ENCODE results near the gene GALK2. TPM values are rescaled to one million over a fixed set of nuclear protein-coding genes. Genes with fewer than 3 reads are reported as not detected.

The GALK2 gene
- total RNA-seq, 1 experiment from 2014 or later: 27.0 TPM

DNA sequence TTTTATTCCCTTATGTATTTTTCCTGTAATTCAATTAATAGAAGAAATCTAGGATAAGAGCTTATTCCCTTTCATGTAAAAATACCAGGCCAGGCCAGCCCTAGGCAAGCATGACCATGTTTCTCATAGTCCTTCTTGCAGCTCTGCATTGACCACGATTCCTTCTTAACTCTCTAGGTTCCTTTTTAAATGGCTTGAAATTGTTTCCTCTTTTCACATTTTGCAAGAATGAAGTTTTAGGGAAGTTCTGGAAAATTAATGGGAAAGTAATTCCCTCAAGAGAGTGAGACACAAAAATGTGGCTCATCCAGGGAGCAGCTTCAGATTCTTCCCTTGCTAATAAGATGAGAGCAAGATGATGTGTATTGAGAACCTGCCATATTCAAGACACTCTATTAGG lies 136.5 kb downstream of the GALK2 start:
- Histone ChIP-seq H3K9me3 (ENCODE audit: low read length) (no peaks in the 10 kb centered on the region), H3K9me2 (replicated peaks; ENCODE audit: insufficient read depth, low read length) (no peaks in the 10 kb centered on the region)
- no peak for DNase-seq

DNA sequence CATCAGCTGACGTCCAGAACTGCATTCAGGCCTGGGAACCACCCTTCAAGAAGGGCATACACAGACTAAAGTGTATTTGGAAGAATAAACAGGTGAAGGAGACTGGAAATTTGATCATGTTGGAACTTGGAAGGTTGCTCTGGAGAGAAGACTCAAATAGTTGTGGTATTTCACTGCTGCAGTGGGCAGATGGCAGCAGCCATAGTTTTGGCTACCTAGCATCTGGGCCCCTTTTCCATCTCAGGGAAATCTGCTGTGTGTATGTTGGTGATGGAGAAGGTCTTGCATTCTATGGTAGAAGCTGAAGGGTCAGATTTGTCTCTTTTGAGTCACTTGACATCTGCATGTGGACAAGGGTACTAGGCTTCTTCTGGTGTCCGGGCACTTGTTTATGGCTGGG lies 138.6 kb downstream of the GALK2 start:
- H4K20me1 ChIP-seq (ENCODE audit: insufficient read depth, low read depth, low read length): no peaks in the 10 kb centered on the region
- H3K4me1 ChIP-seq (ENCODE audit: low read length): peaks cover 7% of the 10 kb centered on the region
- no peak overlapping the region for H3K4me2 ChIP-seq (ENCODE audit: low read depth, low read length, poor library complexity, severe bottlenecking)
- H3K27ac ChIP-seq (ENCODE audit: low read length): no peak overlapping the region
- no peaks in the 10 kb centered on the region for H3K9me2 ChIP-seq (replicated peaks; ENCODE audit: insufficient read depth, low read length)
- H3K27me3 ChIP-seq (ENCODE audit: low read length): no peaks in the 10 kb centered on the region
- H3K9me3 ChIP-seq (ENCODE audit: low read length): no peaks in the 10 kb centered on the region
- DNase-seq: no peak
- no peak overlapping the region for H3K9ac ChIP-seq (ENCODE audit: low read length)
- H3K4me3 ChIP-seq (ENCODE audit: low read length): no peak overlapping the region
- H3K36me3 ChIP-seq (ENCODE audit: insufficient read depth, low read length): no peaks in the 10 kb centered on the region
- H2AFZ ChIP-seq (ENCODE audit: low read length): no peak overlapping the region
- H3K79me2 ChIP-seq (ENCODE audit: low read length): 0 out of 2 replicates have a peak, but pooled peaks cover 2% of the 10 kb centered on the region

More for the DNA sequence above, 136.5 kb downstream of the GALK2 start:
- Histone ChIP-seq H3K9ac (ENCODE audit: low read length) (no peak overlapping the region), H3K4me2 (ENCODE audit: low read depth, low read length, poor library complexity, severe bottlenecking) (no peak overlapping the region), H3K27me3 (ENCODE audit: low read length) (no peaks in the 10 kb centered on the region), H3K27ac (ENCODE audit: low read length) (no peak overlapping the region), H3K4me1 (ENCODE audit: low read length) (peaks cover 7% of the 10 kb centered on the region), H3K36me3 (ENCODE audit: insufficient read depth, low read length) (no peaks in the 10 kb centered on the region), H3K4me3 (ENCODE audit: low read length) (no peak overlapping the region), H2AFZ (ENCODE audit: low read length) (no peak overlapping the region), H4K20me1 (ENCODE audit: insufficient read depth, low read depth, low read length) (no peaks in the 10 kb centered on the region), H3K79me2 (ENCODE audit: low read length) (peaks cover 2% of the 10 kb centered on the region; the same call in 1 of the 2 replicates)

DNA sequence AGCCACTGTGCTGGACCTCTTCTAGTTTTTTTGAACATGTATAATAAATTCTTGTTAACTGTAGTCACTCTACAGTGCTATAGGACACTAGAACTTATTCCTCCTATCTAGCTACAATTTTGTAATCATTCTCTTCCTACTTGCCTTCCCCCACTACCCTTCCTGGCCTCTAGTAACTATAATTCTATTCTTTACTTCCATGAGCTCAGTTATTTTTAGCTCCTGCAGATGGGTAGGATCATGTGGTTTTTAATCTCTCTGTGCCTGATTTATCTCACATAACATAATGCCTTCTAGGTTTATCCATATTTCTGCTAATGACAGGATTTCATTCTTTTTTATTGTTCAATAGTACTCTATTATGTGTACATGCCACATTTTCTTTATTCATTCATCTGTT lies 139.8 kb downstream of the GALK2 start:
- DNase-seq: no peak
- no peak overlapping the region for H3K4me3 ChIP-seq (ENCODE audit: low read length)

DNA sequence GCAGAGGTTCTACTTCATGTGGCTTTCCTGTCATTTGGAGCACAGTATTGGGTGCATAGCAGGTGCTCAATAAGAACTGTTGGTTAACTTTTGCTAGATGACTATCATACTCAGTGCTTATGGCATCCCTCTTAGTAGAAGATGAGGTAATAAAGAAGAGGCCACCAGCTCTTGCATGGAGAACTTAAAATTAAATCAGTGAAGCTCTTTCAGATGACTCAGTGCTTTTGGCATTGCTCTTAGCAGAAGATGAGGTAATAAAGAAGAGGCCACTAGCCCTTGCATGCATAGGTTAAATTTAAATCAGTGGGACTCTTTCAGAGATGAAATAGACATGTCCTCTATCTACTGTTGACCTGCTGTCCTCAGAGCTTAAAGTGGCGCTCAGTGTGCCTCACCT lies 143.6 kb downstream of the GALK2 start:
- no peaks in the 10 kb centered on the region for H4K20me1 ChIP-seq (ENCODE audit: insufficient read depth, low read depth, low read length)
- H3K4me1 ChIP-seq (ENCODE audit: low read length): peaks cover 7% of the 10 kb centered on the region
- H3K4me2 ChIP-seq (ENCODE audit: low read depth, low read length, poor library complexity, severe bottlenecking): no peak overlapping the region
- H3K4me3 ChIP-seq (ENCODE audit: low read length): no peak overlapping the region
- no peaks in the 10 kb centered on the region for H3K9me2 ChIP-seq (replicated peaks; ENCODE audit: insufficient read depth, low read length)
- H3K27me3 ChIP-seq (ENCODE audit: low read length): no peaks in the 10 kb centered on the region
- no peak overlapping the region for H2AFZ ChIP-seq (ENCODE audit: low read length)
- no peak overlapping the region for H3K9ac ChIP-seq (ENCODE audit: low read length)
- H3K79me2 ChIP-seq (ENCODE audit: low read length): 0 out of 2 replicates have a peak, but pooled peaks cover 2% of the 10 kb centered on the region
- no peak for DNase-seq
- no peak overlapping the region for H3K27ac ChIP-seq (ENCODE audit: low read length)
- H3K36me3 ChIP-seq (ENCODE audit: insufficient read depth, low read length): no peaks in the 10 kb centered on the region
- no peaks in the 10 kb centered on the region for H3K9me3 ChIP-seq (ENCODE audit: low read length)

More for the DNA sequence above, 139.8 kb downstream of the GALK2 start:
- H3K4me1 ChIP-seq (ENCODE audit: low read length): peaks cover 7% of the 10 kb centered on the region
- no peak overlapping the region for H2AFZ ChIP-seq (ENCODE audit: low read length)
- no peaks in the 10 kb centered on the region for H4K20me1 ChIP-seq (ENCODE audit: insufficient read depth, low read depth, low read length)
- no peaks in the 10 kb centered on the region for H3K36me3 ChIP-seq (ENCODE audit: insufficient read depth, low read length)
- H3K9me3 ChIP-seq (ENCODE audit: low read length): no peaks in the 10 kb centered on the region
- no peaks in the 10 kb centered on the region for H3K27me3 ChIP-seq (ENCODE audit: low read length)
- H3K27ac ChIP-seq (ENCODE audit: low read length): no peak overlapping the region
- no peak overlapping the region for H3K9ac ChIP-seq (ENCODE audit: low read length)
- H3K9me2 ChIP-seq (replicated peaks; ENCODE audit: insufficient read depth, low read length): no peaks in the 10 kb centered on the region
- 0 out of 2 replicates have a peak, but pooled peaks cover 2% of the 10 kb centered on the region for H3K79me2 ChIP-seq (ENCODE audit: low read length)
- H3K4me2 ChIP-seq (ENCODE audit: low read depth, low read length, poor library complexity, severe bottlenecking): no peak overlapping the region

DNA sequence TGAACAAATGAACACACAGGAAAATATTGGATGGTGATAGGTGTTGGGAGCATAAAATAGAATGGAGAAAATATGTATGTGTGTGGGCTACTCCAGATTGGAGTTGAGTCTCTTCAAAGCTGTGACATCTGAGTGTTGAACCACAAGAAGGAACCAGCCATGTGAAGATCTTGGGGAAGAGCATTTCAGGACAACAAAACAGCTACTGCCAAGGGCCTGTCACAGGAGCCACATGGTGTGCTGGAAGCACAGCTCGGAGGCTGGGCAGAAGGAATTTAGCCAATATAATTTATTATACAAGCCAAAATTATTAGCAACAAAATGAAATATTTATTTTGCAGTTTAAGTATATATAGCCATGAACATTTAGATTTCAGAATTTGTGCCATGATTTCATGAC lies 144.7 kb downstream of the GALK2 start:
- H3K4me3 ChIP-seq (ENCODE audit: low read length): no peak overlapping the region
- no peaks in the 10 kb centered on the region for H3K27me3 ChIP-seq (ENCODE audit: low read length)
- H4K20me1 ChIP-seq (ENCODE audit: insufficient read depth, low read depth, low read length): no peaks in the 10 kb centered on the region
- H3K79me2 ChIP-seq (ENCODE audit: low read length): 0 out of 2 replicates have a peak, but pooled peaks cover 2% of the 10 kb centered on the region
- no peak overlapping the region for H3K4me2 ChIP-seq (ENCODE audit: low read depth, low read length, poor library complexity, severe bottlenecking)
- no peak overlapping the region for H3K9ac ChIP-seq (ENCODE audit: low read length)
- no peak for DNase-seq
- H3K27ac ChIP-seq (ENCODE audit: low read length): no peak overlapping the region
- no peaks in the 10 kb centered on the region for H3K9me3 ChIP-seq (ENCODE audit: low read length)
- H2AFZ ChIP-seq (ENCODE audit: low read length): no peak overlapping the region
- H3K9me2 ChIP-seq (replicated peaks; ENCODE audit: insufficient read depth, low read length): no peaks in the 10 kb centered on the region
- H3K36me3 ChIP-seq (ENCODE audit: insufficient read depth, low read length): no peaks in the 10 kb centered on the region
- peaks cover 7% of the 10 kb centered on the region for H3K4me1 ChIP-seq (ENCODE audit: low read length)

DNA sequence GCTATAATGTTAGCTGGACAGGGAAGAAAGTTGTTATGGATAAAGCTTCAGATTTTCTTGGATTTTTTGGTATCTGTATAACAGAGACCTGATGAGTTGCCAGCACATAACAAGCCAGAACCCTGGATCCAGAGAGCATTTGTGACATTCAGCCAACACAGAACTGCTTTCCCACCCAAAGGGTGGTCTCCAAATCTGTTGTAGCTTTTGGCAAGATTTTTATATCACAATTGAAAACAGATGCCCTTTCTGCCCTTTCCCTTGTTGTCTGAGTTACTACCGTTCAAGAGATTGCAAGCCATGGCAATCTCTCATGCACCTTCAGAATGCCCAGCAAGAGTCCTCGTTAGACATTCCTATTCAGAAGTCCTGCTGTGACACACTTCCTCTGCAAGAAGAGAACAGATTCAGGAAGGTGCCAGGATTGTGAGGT lies 145.4 kb downstream of the GALK2 start:
- H3K36me3 ChIP-seq (ENCODE audit: insufficient read depth, low read length): no peaks in the 10 kb centered on the region
- no peak overlapping the region for H3K4me3 ChIP-seq (ENCODE audit: low read length)
- no peaks in the 10 kb centered on the region for H4K20me1 ChIP-seq (ENCODE audit: insufficient read depth, low read depth, low read length)
- 0 out of 2 replicates have a peak, but pooled peaks cover 2% of the 10 kb centered on the region for H3K4me1 ChIP-seq (ENCODE audit: low read length)
- DNase-seq: no peak
- H3K27me3 ChIP-seq (ENCODE audit: low read length): no peaks in the 10 kb centered on the region
- no peaks in the 10 kb centered on the region for H3K79me2 ChIP-seq (ENCODE audit: low read length)
- no peak overlapping the region for H3K27ac ChIP-seq (ENCODE audit: low read length)
- no peaks in the 10 kb centered on the region for H3K9me3 ChIP-seq (ENCODE audit: low read length)
- H3K9ac ChIP-seq (ENCODE audit: low read length): no peak overlapping the region
- H2AFZ ChIP-seq (ENCODE audit: low read length): no peak overlapping the region
- H3K4me2 ChIP-seq (ENCODE audit: low read depth, low read length, poor library complexity, severe bottlenecking): no peak overlapping the region
- H3K9me2 ChIP-seq (replicated peaks; ENCODE audit: insufficient read depth, low read length): no peaks in the 10 kb centered on the region

DNA sequence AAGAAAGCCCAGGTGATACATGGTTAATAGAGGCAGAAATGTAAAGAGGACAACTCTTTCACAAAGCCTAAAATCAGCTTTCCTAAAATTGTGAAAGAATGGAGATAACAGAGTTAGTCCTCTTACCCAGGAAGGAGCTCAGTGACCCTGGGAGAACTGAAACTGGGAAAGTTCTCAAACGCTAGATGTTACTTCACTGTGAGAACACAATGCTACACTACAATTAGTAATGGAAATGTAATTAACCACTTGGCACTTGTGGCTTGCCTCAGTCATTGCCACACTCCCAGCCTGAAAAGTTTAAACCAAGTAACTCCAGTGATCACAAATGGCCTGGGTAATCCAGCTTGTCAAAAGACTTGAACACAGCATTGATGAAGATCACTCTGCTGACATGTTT lies 150.3 kb downstream of the GALK2 start:
- no peaks in the 10 kb centered on the region for H3K36me3 ChIP-seq (ENCODE audit: insufficient read depth, low read length)
- no peak overlapping the region for H3K4me2 ChIP-seq (ENCODE audit: low read depth, low read length, poor library complexity, severe bottlenecking)
- H3K27me3 ChIP-seq (ENCODE audit: low read length): no peaks in the 10 kb centered on the region
- no peaks in the 10 kb centered on the region for H3K9me2 ChIP-seq (replicated peaks; ENCODE audit: insufficient read depth, low read length)
- H3K9ac ChIP-seq (ENCODE audit: low read length): no peak overlapping the region
- H3K4me3 ChIP-seq (ENCODE audit: low read length): no peak overlapping the region
- H3K9me3 ChIP-seq (ENCODE audit: low read length): no peaks in the 10 kb centered on the region
- no peaks in the 10 kb centered on the region for H3K79me2 ChIP-seq (ENCODE audit: low read length)
- no peak overlapping the region for H2AFZ ChIP-seq (ENCODE audit: low read length)
- no peak overlapping the region for H3K27ac ChIP-seq (ENCODE audit: low read length)
- no peaks in the 10 kb centered on the region for H3K4me1 ChIP-seq (ENCODE audit: low read length)
- H4K20me1 ChIP-seq (ENCODE audit: insufficient read depth, low read depth, low read length): no peaks in the 10 kb centered on the region
- no peak for DNase-seq

DNA sequence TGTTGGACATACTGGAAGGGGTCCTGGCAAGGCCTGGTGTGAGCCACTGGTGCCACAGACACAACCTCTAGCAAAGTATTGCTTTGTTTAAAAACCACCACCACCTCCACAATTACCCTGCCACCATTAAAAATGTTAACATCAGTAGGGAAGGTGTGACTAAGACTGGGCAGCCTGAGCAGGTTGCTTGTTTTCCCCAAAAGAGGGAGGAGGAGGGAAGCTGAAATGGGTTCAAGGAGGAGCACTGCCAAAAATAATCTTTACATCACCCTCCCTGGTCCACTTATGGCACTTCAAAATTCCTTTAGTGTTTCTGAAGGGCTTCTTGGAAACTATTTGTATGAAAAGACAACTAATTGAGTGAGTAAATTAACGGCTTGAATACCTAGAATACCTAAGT lies 153.2 kb downstream of the GALK2 start:
- Histone ChIP-seq H3K9me3 (ENCODE audit: low read length) (no peaks in the 10 kb centered on the region), H3K27me3 (ENCODE audit: low read length) (no peaks in the 10 kb centered on the region), H3K79me2 (ENCODE audit: low read length) (no peaks in the 10 kb centered on the region), H3K4me1 (ENCODE audit: low read length) (no peaks in the 10 kb centered on the region), H3K9me2 (replicated peaks; ENCODE audit: insufficient read depth, low read length) (no peaks in the 10 kb centered on the region), H3K36me3 (ENCODE audit: insufficient read depth, low read length) (no peaks in the 10 kb centered on the region), H3K27ac (ENCODE audit: low read length) (no peak overlapping the region), H3K9ac (ENCODE audit: low read length) (no peak overlapping the region), H2AFZ (ENCODE audit: low read length) (no peak overlapping the region), H3K4me3 (ENCODE audit: low read length) (no peak overlapping the region), H4K20me1 (ENCODE audit: insufficient read depth, low read depth, low read length) (no peaks in the 10 kb centered on the region), H3K4me2 (ENCODE audit: low read depth, low read length, poor library complexity, severe bottlenecking) (no peak overlapping the region)
- DNase-seq: no peak

DNA sequence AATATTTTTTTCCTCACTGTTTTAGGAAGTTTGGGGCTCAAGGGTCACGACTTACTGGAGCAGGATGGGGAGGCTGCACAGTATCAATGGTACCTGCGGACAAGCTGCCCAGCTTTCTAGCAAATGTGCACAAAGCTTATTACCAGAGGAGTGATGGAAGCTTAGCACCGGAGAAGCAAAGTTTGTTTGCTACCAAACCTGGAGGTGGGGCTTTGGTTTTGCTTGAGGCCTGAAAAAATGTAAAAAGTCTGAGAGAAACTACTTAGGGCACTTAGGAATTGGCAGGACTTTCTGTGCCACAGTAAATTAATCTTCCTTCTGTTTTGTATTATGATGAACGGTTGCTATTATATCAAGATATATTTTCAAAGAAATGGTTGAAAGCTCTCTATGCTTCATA lies 157.9 kb downstream of the GALK2 start:
- Histone ChIP-seq H3K4me1 (ENCODE audit: low read length) (no peaks in the 10 kb centered on the region), H3K27me3 (ENCODE audit: low read length) (no peaks in the 10 kb centered on the region), H3K4me2 (ENCODE audit: low read depth, low read length, poor library complexity, severe bottlenecking) (no peak overlapping the region), H2AFZ (ENCODE audit: low read length) (no peak overlapping the region), H3K9me2 (replicated peaks; ENCODE audit: insufficient read depth, low read length) (no peaks in the 10 kb centered on the region), H4K20me1 (ENCODE audit: insufficient read depth, low read depth, low read length) (no peaks in the 10 kb centered on the region), H3K36me3 (ENCODE audit: insufficient read depth, low read length) (no peaks in the 10 kb centered on the region), H3K79me2 (ENCODE audit: low read length) (no peaks in the 10 kb centered on the region), H3K9me3 (ENCODE audit: low read length) (no peaks in the 10 kb centered on the region), H3K27ac (ENCODE audit: low read length) (no peak overlapping the region), H3K9ac (ENCODE audit: low read length) (no peak overlapping the region), H3K4me3 (ENCODE audit: low read length) (no peak overlapping the region)
- DNase-seq: no peak

Data from Karpas-422 (cell line).